Gastrocnemius medialis (tissue), 4 donors: ENCODE data around the gene CORIN.

ENCODE experiments used
- POLR2A ChIP-seq, 2 donors: fragments of 450-650 bp; IDR thresholded peaks; one replicate each; pipeline ENCODE4 v1.6.1; 2017; ENCODE audit warnings: antibody characterized with exemption in 2 of 2, mild to moderate bottlenecking in 2 of 2, moderate library complexity in 2 of 2
- TF ChIP-seq, protein P1 (sequence below), 5 experiments: fragments of 450-650 bp in 3 of 5; fragments of 200-600 bp in 2 of 5; sonication (generic) in 2 of 5; IDR thresholded peaks in 4 of 5; conservative IDR thresholded peaks in 1 of 5; 1 replicate in 4 of 5; 2 replicates in 1 of 5; pipeline ENCODE4 v1.5.1; 2016 to 2019; ENCODE audit warnings: antibody characterized with exemption in 5 of 5, mild to moderate bottlenecking in 3 of 5, moderate library complexity in 3 of 5

DNA sequence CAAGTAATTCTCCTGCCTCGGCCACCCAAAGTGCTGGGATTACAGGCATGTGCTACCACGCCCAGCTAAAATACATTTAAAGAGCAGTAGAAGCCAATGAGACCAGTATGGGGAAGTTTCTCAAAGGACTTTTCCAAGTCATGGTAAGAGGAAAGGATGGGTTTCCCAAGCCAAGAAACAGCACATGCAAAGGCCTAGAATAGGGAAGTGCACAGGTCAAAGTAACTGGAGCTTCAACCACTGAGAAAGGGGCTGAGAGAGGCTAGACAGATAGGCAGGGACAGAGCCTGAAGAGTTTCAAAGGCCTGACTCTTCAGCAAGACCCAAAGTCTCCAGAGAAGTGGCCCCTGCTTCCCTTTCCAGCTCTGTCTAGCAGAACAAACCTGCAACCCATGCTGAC, 162.1 kb downstream of the CORIN start:
- TF ChIP-seq, protein P1, sequence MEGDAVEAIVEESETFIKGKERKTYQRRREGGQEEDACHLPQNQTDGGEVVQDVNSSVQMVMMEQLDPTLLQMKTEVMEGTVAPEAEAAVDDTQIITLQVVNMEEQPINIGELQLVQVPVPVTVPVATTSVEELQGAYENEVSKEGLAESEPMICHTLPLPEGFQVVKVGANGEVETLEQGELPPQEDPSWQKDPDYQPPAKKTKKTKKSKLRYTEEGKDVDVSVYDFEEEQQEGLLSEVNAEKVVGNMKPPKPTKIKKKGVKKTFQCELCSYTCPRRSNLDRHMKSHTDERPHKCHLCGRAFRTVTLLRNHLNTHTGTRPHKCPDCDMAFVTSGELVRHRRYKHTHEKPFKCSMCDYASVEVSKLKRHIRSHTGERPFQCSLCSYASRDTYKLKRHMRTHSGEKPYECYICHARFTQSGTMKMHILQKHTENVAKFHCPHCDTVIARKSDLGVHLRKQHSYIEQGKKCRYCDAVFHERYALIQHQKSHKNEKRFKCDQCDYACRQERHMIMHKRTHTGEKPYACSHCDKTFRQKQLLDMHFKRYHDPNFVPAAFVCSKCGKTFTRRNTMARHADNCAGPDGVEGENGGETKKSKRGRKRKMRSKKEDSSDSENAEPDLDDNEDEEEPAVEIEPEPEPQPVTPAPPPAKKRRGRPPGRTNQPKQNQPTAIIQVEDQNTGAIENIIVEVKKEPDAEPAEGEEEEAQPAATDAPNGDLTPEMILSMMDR (IDR thresholded peaks at IDR 0.05 in 4 of 5, conservative IDR thresholded peaks at IDR 0.05 in 1 of 5), result no peak
- TF ChIP-seq POLR2A (IDR thresholded peaks at IDR 0.05), result no peak
